HCT116 (cell line): Measurements from ENCODE around the gene TTC27. TPM values are rescaled to one million over a fixed set of nuclear protein-coding genes. Genes with fewer than 3 reads are reported as not detected.

Source experiments
- ATAC-seq: fragments of 200-7000 bp; cut with Tn5 transposase; 2 replicates; pipeline ENCODE4 v1.9.1; 2020; ENCODE audit warnings: mild to moderate bottlenecking, moderate library complexity
- BruUV-seq: library from RNA; stranded (reverse); fragments of 400-500 nt; replicated peaks from 2 replicates; lab custom pipeline; 2021; lab: Mats Ljungman, UMichigan
- CTCF ChIA-PET: fragments of 300-600 bp; sonication (Branson Sonifier 250); formaldehyde crosslinking; loops from one replicate; lab custom pipeline; 2021; ENCODE audit warnings: antibody characterized with exemption; lab: Charles Lee
- POLR2A ChIA-PET: fragments of 300-600, 350-600 bp; sonication (Branson Sonifier 250); formaldehyde crosslinking; loops from one replicate; lab custom pipeline; 2021; ENCODE audit warnings: antibody characterized with exemption; lab: Charles Lee
- RAD21 ChIA-PET, 2 experiments: fragments of 300-600 bp; sonication (Branson Sonifier 250); formaldehyde crosslinking; loops; one replicate each; lab custom pipeline; 2023; ENCODE audit warnings: low total read pairs in 2 of 2; ENCODE audit not compliant: uncharacterized antibody in 2 of 2, unreplicated experiment in 2 of 2, low non-redundant PET in 1 of 2; lab: Charles Lee
- DNase-seq: peaks from one replicate; pipeline ENCODE4 v3.0.0-alpha.2; 2010; ENCODE audit warnings: low read depth, low spot score
- H2AFZ ChIP-seq: fragments of 200-600 bp; shearing (Covaris generic), sonication (generic); 2 replicates; pipeline ENCODE4 v1.6.1; 2017; ENCODE audit warnings: low read depth, mixed run types, mixed read lengths, antibody characterized with exemption, low read length; ENCODE audit not compliant: poor library complexity, severe bottlenecking
- H3K27ac ChIP-seq: 2 replicates; pipeline ENCODE4 v1.5.1; 2012; ENCODE audit warnings: low read depth, low read length
- H3K27me3 ChIP-seq: fragments of 200-600 bp; sonication (generic); 2 replicates; pipeline ENCODE4 v1.6.1; 2016; ENCODE audit warnings: mixed run types, low read length, mixed read lengths; ENCODE audit not compliant: insufficient read depth
- H3K36me3 ChIP-seq, 2 experiments: fragments of 200-500 bp in 1 of 2; fragments of 200-600 bp in 1 of 2; sonication (Bioruptor generic) in 1 of 2; sonication (generic) in 1 of 2; 2 replicates each; pipeline versions ENCODE4 v1.5.1 to v1.6.1; 2014 to 2016; ENCODE audit warnings: low read length in 2 of 2, inconsistent platforms in 1 of 2, mixed read lengths in 1 of 2, mixed run types in 1 of 2; ENCODE audit not compliant: insufficient read depth in 2 of 2, control insufficient read depth in 1 of 2
- H3K4me1 ChIP-seq, 2 experiments: fragments of 200-600 bp in 1 of 2; sonication (generic) in 1 of 2; 2 replicates each; pipeline versions ENCODE4 v1.5.1 to v1.6.1; 2012 to 2017; ENCODE audit warnings: low read length in 2 of 2, inconsistent platforms in 1 of 2, mild to moderate bottlenecking in 1 of 2, mixed read lengths in 1 of 2, mixed run types in 1 of 2, moderate library complexity in 1 of 2; ENCODE audit not compliant: insufficient read depth in 2 of 2, control insufficient read depth in 1 of 2
- H3K4me2 ChIP-seq: fragments of 200-600 bp; sonication (generic); 2 replicates; pipeline ENCODE4 v1.6.1; 2017; ENCODE audit warnings: mixed run types, low read length, mixed read lengths
- H3K4me3 ChIP-seq, 2 experiments: fragments of 200-600 bp in 1 of 2; sonication (generic) in 1 of 2; replicated peaks in 1 of 2; 2 replicates each; pipeline ENCODE4 v1.5.1; 2011 to 2016; ENCODE audit warnings: low read length in 2 of 2, control low read depth in 1 of 2, low read depth in 1 of 2, mild to moderate bottlenecking in 1 of 2, mixed read lengths in 1 of 2, mixed run types in 1 of 2
- H3K79me2 ChIP-seq: fragments of 200-600 bp; sonication (generic); 2 replicates; pipeline ENCODE4 v1.6.1; 2017; ENCODE audit warnings: mild to moderate bottlenecking, mixed run types, low read length, moderate library complexity, mixed read lengths; ENCODE audit not compliant: insufficient read depth
- H3K9ac ChIP-seq: fragments of 200-600 bp; sonication (generic); 2 replicates; pipeline ENCODE4 v1.6.1; 2016; ENCODE audit warnings: low read length, mixed read lengths
- H3K9me2 ChIP-seq: fragments of 200-600 bp; sonication (generic), shearing (Covaris generic); 2 replicates; pipeline ENCODE4 v1.6.1; 2017; ENCODE audit warnings: mixed run types, mild to moderate bottlenecking, moderate library complexity; ENCODE audit not compliant: insufficient read depth
- H3K9me3 ChIP-seq, 2 experiments: fragments of 200-500 bp in 1 of 2; fragments of 200-600 bp in 1 of 2; sonication (Bioruptor generic) in 1 of 2; sonication (generic) in 1 of 2; 2 replicates each; pipeline ENCODE4 v1.6.1; 2014 to 2017; ENCODE audit warnings: low read length in 2 of 2, mixed read lengths in 2 of 2, inconsistent platforms in 1 of 2, low read depth in 1 of 2, mild to moderate bottlenecking in 1 of 2, mixed run types in 1 of 2, moderate library complexity in 1 of 2; ENCODE audit not compliant: control insufficient read depth in 1 of 2, insufficient read depth in 1 of 2
- H4K20me1 ChIP-seq: fragments of 200-600 bp; sonication (generic), shearing (Covaris generic); 2 replicates; pipeline ENCODE4 v1.6.1; 2017; ENCODE audit warnings: mixed run types, mild to moderate bottlenecking, moderate library complexity; ENCODE audit not compliant: insufficient read depth
- ATF3 ChIP-seq: IDR thresholded peaks from 2 replicates; pipeline ENCODE4 v1.6.1; 2012
- CBX3 ChIP-seq: IDR thresholded peaks from 2 replicates; pipeline ENCODE4 v1.6.1; 2012; ENCODE audit warnings: low read depth
- EGR1 ChIP-seq: IDR thresholded peaks from 2 replicates; pipeline ENCODE4 v1.6.1; 2012; ENCODE audit warnings: low read depth
- ELF1 ChIP-seq: IDR thresholded peaks from 2 replicates; pipeline ENCODE4 v1.6.1; 2012; ENCODE audit warnings: low read depth, borderline replicate concordance
- POLR2A ChIP-seq: IDR thresholded peaks from 2 replicates; pipeline ENCODE4 v1.7.0; 2011; ENCODE audit warnings: borderline replicate concordance; ENCODE audit not compliant: insufficient read depth, insufficient read length; ENCODE audit errors: extremely low read depth
- RAD21 ChIP-seq: IDR thresholded peaks from 2 replicates; pipeline ENCODE4 v1.6.1; 2012; ENCODE audit warnings: low read depth, mild to moderate bottlenecking
- SIN3A ChIP-seq: IDR thresholded peaks from 2 replicates; pipeline ENCODE4 v1.6.1; 2012; ENCODE audit warnings: low read depth
- SRF ChIP-seq: IDR thresholded peaks from 2 replicates; pipeline ENCODE4 v1.6.1; 2012; ENCODE audit warnings: low read depth
- ZBTB33 ChIP-seq: IDR thresholded peaks from 2 replicates; pipeline ENCODE4 v1.6.1; 2011; ENCODE audit warnings: mild to moderate bottlenecking, low read length, moderate library complexity; ENCODE audit not compliant: insufficient replicate concordance; ENCODE audit errors: extremely low read depth
- ZFX ChIP-seq: fragments of 450-650 bp; IDR thresholded peaks from 2 replicates; pipeline ENCODE4 v1.6.1; 2017
- intact Hi-C: fragments of 100-400 bp; cut with micrococcal nuclease; formaldehyde crosslinking; loops from 2 replicates; pipeline ENCODE4 v1.10.0; 2022
- total RNA-seq: library from RNA; stranded (reverse); gene quantifications from one replicate; pipeline ENCODE4 v1.2.1, GENCODE V29; 2021; ENCODE audit not compliant: unreplicated experiment

Gene TTC27
- total RNA-seq, 1 experiment from 2014 or later, result 24.4 TPM

- no peak overlapping the region for H3K27ac ChIP-seq
- no peak for TF ChIP-seq EGR1
- TF ChIP-seq CBX3, result no peak
- TF ChIP-seq SIN3A, result no peak
- TF ChIP-seq SRF, result no peak
- no peak for TF ChIP-seq ZFX
- TF ChIP-seq ZBTB33, result no peak
- TF ChIP-seq ELF1, result no peak
- peak; percentile 37; the same call in 1 of the 2 replicates for TF ChIP-seq RAD21
- no peak overlapping the region for H2AFZ ChIP-seq
- H3K9me3 ChIP-seq, result no peaks in the 10 kb centered on the region
- H3K27me3 ChIP-seq, result no peaks in the 10 kb centered on the region
- no peaks in the 10 kb centered on the region for H3K36me3 ChIP-seq
- H3K4me1 ChIP-seq, result no peaks in the 10 kb centered on the region
- H3K4me3 ChIP-seq, result no peak overlapping the region
- no peaks in the 10 kb centered on the region for H3K9me2 ChIP-seq
- RAD21 ChIA-PET, result no interaction called here
- H3K9ac ChIP-seq, result no peak overlapping the region
- intact Hi-C loops, result no loop called here
- no peak overlapping the region for H3K4me2 ChIP-seq
- CTCF ChIA-PET, result no interaction called here
- no TSS peak for BruUV-seq
- ATAC-seq, result no peak
- POLR2A ChIA-PET, result no interaction called here
- peak; percentile 2 for DNase-seq
- H4K20me1 ChIP-seq, result no peaks in the 10 kb centered on the region
- no peaks in the 10 kb centered on the region for H3K79me2 ChIP-seq
Measured at GRCh38 chr2:32678825-32679224, 51.0 kb downstream of the TTC27 start.

GRCh38 chr2:32680942-32681341, 53.1 kb downstream of the TTC27 start:
- no peak overlapping the region for H3K27ac ChIP-seq
- no peak for ATAC-seq
- no peak overlapping the region for H3K9ac ChIP-seq
- no TSS peak for BruUV-seq
- no peaks in the 10 kb centered on the region for H3K27me3 ChIP-seq
- ChIA-PET RAD21 (no interaction called here), CTCF (no interaction called here), POLR2A (no interaction called here)
- TF ChIP-seq ATF3, result no peak
- TF ChIP-seq POLR2A, result no peak
- H2AFZ ChIP-seq, result no peak overlapping the region
- DNase-seq, result no peak
- no peak overlapping the region for H3K4me3 ChIP-seq
- H4K20me1 ChIP-seq, result no peaks in the 10 kb centered on the region
- intact Hi-C loops, result no loop called here
- H3K36me3 ChIP-seq, result no peaks in the 10 kb centered on the region
- no peaks in the 10 kb centered on the region for H3K9me3 ChIP-seq
- H3K4me1 ChIP-seq, result no peaks in the 10 kb centered on the region
- no peaks in the 10 kb centered on the region for H3K79me2 ChIP-seq
- no peak overlapping the region for H3K4me2 ChIP-seq
- no peaks in the 10 kb centered on the region for H3K9me2 ChIP-seq
